Pancreas (tissue), 10 donors: ENCODE results near the gene TAB3. TPM values are rescaled to one million over a fixed set of nuclear protein-coding genes. Genes with fewer than 3 reads are reported as not detected.

Experiments used
- ATAC-seq, 4 donors: fragments of 200-7000 bp; cut with Tn5 transposase; one replicate each; pipeline versions ENCODE4 v1.8.0 to v1.9.1; 2020; ENCODE audit warnings: mild to moderate bottlenecking in 4 of 4, moderate library complexity in 4 of 4
- DNase-seq, 6 donors: peaks; one replicate each; pipeline ENCODE4 v3.0.0-alpha.2; 2020
- FAIRE-seq: peaks from 2 replicates; lab custom pipeline; 2012; peaks lifted over from hg19 to GRCh38; lab: Jason Lieb, UNC
- H3K27ac ChIP-seq, 4 donors: fragments of 200-600 bp; sonication (generic); 1 replicate in 3 of 4; 2 replicates in 1 of 4; pipeline versions ENCODE4 v1.5.0 to v1.8.0; 2020
- H3K27me3 ChIP-seq, 4 donors: fragments of 200-600 bp; one replicate each; pipeline ENCODE4 v1.8.0; 2021
- H3K36me3 ChIP-seq, 3 donors: fragments of 200-600 bp; sonication (generic) in 1 of 3; one replicate each; pipeline versions ENCODE4 v1.5.0 to v1.8.0; 2020 to 2021
- H3K4me1 ChIP-seq, 3 donors: fragments of 200-600 bp; one replicate each; pipeline ENCODE4 v1.8.0; 2021
- H3K4me3 ChIP-seq, 4 donors: fragments of 200-600 bp; sonication (generic) in 2 of 4; one replicate each; pipeline versions ENCODE4 v1.5.0 to v1.8.0; 2020 to 2021
- H3K9me3 ChIP-seq, 4 donors: fragments of 200-600 bp; one replicate each; pipeline ENCODE4 v1.8.0; 2021
- CTCF ChIP-seq, 4 donors: fragments of 200-600 bp; sonication (generic) in 3 of 4; IDR thresholded peaks; one replicate each; pipeline versions ENCODE4 v1.5.0 to v1.8.0; 2021; ENCODE audit warnings: antibody characterized with exemption in 4 of 4
- WGBS, 2 donors: extraction: QIAGEN DNeasy Blood & Tissue Kit; methylation state at CpG; one replicate each; pipeline ENCODE4 v1.1.7; 2013; 5-methylcytosine and 5-hydroxymethylcytosine counted together
- intact Hi-C, 3 donors: fragments of 100-400 bp; cut with DNase I; formaldehyde crosslinking; loops; one replicate each; pipeline versions ENCODE4 v1.11.1 to v1.14.2; 2022
- polyA plus RNA-seq, 2 donors: library from polyadenylated mRNA; stranded (reverse); fragments of 200-250 nt; gene quantifications; one replicate each; pipeline ENCODE4 v1.2.3, GENCODE V29; 2013
- total RNA-seq, 6 donors: library from RNA; stranded (reverse); fragmentation: NEBNext Ultra II Directional in 4 of 6; extraction: Animal tissue kit (Norgen Biotek cat#: 25700) in 4 of 6; gene quantifications; one replicate each; pipeline versions ENCODE4 v1.2.1 to v1.2.4, GENCODE V29; 2021 to 2023
- donor health status: healthy with polysubstance abuse.
- donor health status: DM: no; HTN: no; CAD: no; lungs with moderate emphysema.
- donor health status: DM: no; HTN: no; CAD: no.
- donor health status: control.
- donor health status: control.
- donor health status: Bipolar disorder and iron deficiency.
- donor health status: DM: yes; HTN: yes; CAD: no.
- donor health status: DM: no; HTN: no; CAD: no.
- donor health status: DM: no; HTN: no; CAD: no.
- donor health status: DM: yes; HTN: yes; CAD: no.

TAB3 gene
- total RNA-seq (10 to 100 TPM; 10.3 to 17.3 (median 13.7) TPM), polyA plus RNA-seq (10 to 100 TPM; 10.2 to 14.9 TPM)

- peak; percentile 92 to 97 (median 94) for ATAC-seq
- peak; percentile 90 to 97 (median 95) for DNase-seq
- Histone ChIP-seq H3K27ac (peak within 1 kb of the TSS; percentile 44 to 86 (median 74)), H3K4me3 (peak within 1 kb of the TSS; percentile 38 to 69 (median 64)), H3K27me3 (no peaks in the 10 kb centered on the region), H3K9me3 (no peaks in the 10 kb centered on the region), H3K36me3 (no peaks in the 10 kb centered on the region), H3K4me1 (peaks cover 0 to 4% (median 0%) of the 10 kb centered on the region in 3 donors)
- intact Hi-C loops, result no loop called here
- WGBS, 2 donors, result 0 to 23% methylated on average over 47 to 62 of the region's 62 CpGs
- TF ChIP-seq CTCF (IDR thresholded peaks at IDR 0.05), result no peak
- peak; percentile 57 for FAIRE-seq
Observed at GRCh38 chrX:30889147-30890140, at the start of gene TAB3. Gene TAB3, minus strand, starts transcription at chrX:30889254. Its CDS starts 29,666 bp downstream, at chrX:30859588.

- intact Hi-C loops, result no loop called here
- H3K27me3 ChIP-seq, result peaks cover 0 to 2% (median 0%) of the 10 kb centered on the region in 4 donors
- H3K4me1 ChIP-seq, result no peaks in the 10 kb centered on the region
- no peak for TF ChIP-seq CTCF (IDR thresholded peaks at IDR 0.05)
- no peak overlapping the region for H3K27ac ChIP-seq
- WGBS, 2 donors, result 83 to 87% methylated on average over 5 of the region's 5 CpGs
- ATAC-seq (no peak), FAIRE-seq (no peak), DNase-seq (no peak)
- H3K9me3 ChIP-seq, result no peaks in the 10 kb centered on the region
- H3K4me3 ChIP-seq, result no peak overlapping the region
- no peaks in the 10 kb centered on the region for H3K36me3 ChIP-seq
Observed at GRCh38 chrX:30938295-30938694, 49.2 kb upstream of the TAB3 start.

GRCh38 chrX:30935985-30936384 lies 46.9 kb upstream of the TAB3 start:
- H3K9me3 ChIP-seq, result no peaks in the 10 kb centered on the region
- no peak overlapping the region for H3K27ac ChIP-seq
- peaks cover 0 to 5% (median 0%) of the 10 kb centered on the region in 3 donors for H3K4me1 ChIP-seq
- FAIRE-seq (no peak), ATAC-seq (peak in 3 of 4 donors; percentile 51 to 79 (median 66)), DNase-seq (peak in 1 of 6 donors; percentile 16)
- intact Hi-C loops, result no loop called here
- no peaks in the 10 kb centered on the region for H3K36me3 ChIP-seq
- no peak for TF ChIP-seq CTCF (IDR thresholded peaks at IDR 0.05)
- peaks cover 0 to 2% (median 0%) of the 10 kb centered on the region in 4 donors for H3K27me3 ChIP-seq
- 22 to 24% methylated on average over 2 of the region's 2 CpGs for WGBS, 2 donors
- no peak overlapping the region for H3K4me3 ChIP-seq

GRCh38 chrX:30931920-30932319 lies 42.9 kb upstream of the TAB3 start:
- intact Hi-C loops, result no loop called here
- Histone ChIP-seq H3K9me3 (no peaks in the 10 kb centered on the region), H3K36me3 (no peaks in the 10 kb centered on the region), H3K4me1 (peaks cover 0 to 5% (median 0%) of the 10 kb centered on the region in 3 donors), H3K4me3 (no peak overlapping the region), H3K27ac (no peak overlapping the region), H3K27me3 (no peaks in the 10 kb centered on the region)
- FAIRE-seq, result no peak
- DNase-seq, result no peak
- TF ChIP-seq CTCF (IDR thresholded peaks at IDR 0.05), result no peak
- WGBS, 2 donors, result 69 to 70% methylated on average over 1 of the region's 1 CpG
- ATAC-seq, result peak in 1 of 4 donors; percentile 12
